Activated CD4-positive, alpha-beta T cell treated with anti-CD3 and anti-CD28 coated beads, Interleukin-10, Interleukin-2, amounts not matched to agents 100 ng/mL and 50 ng/mL, durations not matched to agents 16 hours and 8 hours (primary cell): ENCODE data around the gene PHF19.

ENCODE experiments used
- DNase-seq: peaks from one replicate; pipeline ENCODE4 v3.0.0-alpha.2; 2020

The PHF19 gene

DNA sequence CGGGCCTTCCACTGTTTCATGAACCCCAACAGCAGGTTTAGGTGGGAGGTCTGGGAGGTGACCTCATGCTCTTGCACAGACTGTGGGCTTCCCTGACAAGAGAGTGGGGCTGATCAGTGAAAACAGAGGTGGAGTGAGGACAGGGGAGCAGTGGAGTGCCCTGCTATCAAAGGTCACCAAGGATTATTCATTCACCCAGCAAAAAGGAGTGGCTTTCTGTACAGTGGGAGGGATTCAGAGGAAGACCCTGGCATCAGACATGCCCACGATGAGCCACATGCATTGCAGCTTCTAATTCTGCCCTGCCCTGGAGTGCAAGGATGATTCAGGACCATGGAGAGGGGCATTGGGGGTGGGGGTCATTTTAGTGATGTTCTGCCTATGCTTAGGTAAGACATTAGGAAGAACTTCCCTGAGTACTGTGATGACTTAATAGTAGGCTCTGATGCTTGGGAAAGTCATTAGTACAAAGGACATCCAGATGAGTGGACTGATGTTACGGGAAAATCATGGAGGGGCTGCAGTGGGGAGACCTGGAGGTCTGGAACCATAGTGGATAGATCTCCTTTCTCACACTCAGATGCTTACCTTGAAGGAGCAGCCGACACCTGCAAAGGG is 36.8 kb upstream of the PHF19 start:
- no peak for DNase-seq

- no peak for DNase-seq
Observed at GRCh38 chr9:120912958-120913646, 36.1 kb upstream of the PHF19 start.

DNA sequence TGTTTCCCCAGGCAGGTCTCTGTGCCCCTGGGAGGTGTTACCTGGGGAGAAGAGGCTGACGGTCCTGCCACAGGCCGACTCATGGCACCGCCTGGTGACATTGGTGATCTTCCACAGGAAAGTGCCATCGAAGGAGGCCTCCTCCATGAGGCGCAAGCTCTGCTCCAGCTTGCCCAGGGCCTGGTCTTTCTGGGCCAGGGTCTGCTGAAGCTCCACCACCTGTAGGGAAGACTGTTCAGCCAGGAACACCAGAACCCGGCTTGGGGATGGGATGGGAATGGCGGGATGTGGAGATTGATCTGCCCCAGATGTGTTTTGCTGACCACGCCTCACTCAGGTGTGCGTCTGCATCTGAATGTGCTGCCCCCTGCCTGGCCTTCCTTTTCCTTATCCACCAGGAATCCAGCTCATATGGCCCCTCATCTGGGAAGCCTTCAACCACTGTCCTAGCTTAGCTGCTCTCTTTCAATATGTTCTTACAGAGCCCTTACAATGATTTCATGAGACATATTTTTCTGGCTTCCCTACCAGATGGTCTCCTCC is 34.4 kb upstream of the PHF19 start:
- DNase-seq: no peak

DNA sequence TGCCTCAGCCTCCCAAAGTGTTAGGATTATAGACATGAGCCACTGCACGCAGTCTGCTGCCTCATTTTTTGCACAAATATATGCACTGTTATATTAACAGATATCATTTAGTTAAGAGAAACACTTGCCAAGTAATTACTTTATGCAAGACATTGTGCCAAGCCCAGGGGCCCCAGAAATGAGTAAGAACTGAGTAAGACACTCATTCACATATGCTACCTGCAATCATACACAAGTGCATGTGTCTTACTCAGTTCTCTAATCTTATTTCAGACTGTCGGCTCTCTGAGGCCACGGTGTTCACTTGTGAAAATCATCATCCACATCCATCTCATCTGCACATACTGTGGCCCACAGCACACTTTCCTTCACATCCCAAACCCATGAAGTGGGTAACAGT is 33.7 kb upstream of the PHF19 start:
- DNase-seq: no peak

DNA sequence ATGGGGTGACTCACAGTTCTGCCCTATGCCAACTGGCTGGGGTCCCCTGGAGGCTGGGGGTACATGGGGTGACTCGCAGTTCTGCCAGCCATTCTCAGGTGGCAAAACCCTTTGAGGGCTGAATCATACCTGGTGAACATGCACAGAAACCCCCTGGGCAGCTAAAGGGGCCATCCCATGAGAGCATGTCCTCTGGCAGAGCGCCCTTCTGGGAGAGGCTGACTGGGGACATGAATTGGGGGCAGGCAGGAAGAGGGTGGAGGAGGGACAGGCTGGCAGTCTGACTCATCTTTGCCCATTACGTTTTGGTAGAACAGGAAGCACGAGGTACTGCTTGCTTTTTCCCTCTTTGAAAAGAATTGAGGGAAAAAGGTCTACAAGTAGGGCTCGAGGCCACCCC is 32.9 kb upstream of the PHF19 start:
- peak; percentile 77 for DNase-seq

- DNase-seq: no peak
Observed at GRCh38 chr9:120905315-120906164, 28.6 kb upstream of the PHF19 start.

GRCh38 chr9:120904978-120905301 is 28.0 kb upstream of the PHF19 start:
- no peak for DNase-seq

DNA sequence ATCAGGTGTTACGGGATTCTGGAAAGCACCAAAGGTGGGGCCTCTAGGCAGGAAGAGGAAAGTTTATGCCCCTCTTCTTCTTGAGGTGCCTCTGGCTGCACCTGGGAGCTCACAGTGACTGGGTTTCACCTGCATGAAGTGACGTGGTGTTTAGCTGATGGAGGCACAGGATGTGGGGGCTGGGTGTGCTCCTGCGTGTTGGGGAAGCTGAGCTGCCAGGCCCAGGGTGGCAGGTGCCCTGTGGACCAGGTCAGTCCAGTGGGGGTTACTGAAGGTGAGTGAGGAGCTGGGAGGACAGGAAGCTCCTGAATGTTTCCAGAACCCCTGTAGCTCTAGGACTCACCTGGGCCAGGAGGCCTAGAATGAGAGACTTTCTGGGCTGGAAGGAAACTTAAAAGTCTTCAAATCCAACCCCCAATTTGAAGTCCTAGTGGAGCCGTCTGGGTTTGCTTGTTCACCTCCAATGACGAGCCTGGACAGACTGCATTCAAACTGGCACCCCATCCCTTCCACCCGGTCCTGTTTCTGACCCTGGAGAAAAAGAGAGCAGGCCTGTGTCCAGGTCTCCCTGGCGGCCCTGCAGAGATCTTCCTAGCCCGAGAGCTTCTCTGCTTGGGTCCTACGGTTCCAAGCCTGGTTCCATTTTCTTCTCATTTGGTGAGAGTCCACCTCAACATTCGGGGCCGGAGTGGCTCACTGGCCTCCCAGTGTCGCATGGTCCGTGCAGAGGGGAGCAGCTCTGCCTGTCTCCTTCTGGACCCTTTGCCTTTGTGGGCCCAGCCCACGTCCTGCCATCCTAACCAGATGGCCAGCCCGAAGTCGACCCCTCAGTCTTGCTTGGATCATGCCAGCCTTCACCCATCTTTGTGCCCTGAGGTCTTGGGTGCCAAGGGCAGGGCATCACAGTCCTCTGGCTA is 27.3 kb upstream of the PHF19 start:
- DNase-seq: no peak

DNA sequence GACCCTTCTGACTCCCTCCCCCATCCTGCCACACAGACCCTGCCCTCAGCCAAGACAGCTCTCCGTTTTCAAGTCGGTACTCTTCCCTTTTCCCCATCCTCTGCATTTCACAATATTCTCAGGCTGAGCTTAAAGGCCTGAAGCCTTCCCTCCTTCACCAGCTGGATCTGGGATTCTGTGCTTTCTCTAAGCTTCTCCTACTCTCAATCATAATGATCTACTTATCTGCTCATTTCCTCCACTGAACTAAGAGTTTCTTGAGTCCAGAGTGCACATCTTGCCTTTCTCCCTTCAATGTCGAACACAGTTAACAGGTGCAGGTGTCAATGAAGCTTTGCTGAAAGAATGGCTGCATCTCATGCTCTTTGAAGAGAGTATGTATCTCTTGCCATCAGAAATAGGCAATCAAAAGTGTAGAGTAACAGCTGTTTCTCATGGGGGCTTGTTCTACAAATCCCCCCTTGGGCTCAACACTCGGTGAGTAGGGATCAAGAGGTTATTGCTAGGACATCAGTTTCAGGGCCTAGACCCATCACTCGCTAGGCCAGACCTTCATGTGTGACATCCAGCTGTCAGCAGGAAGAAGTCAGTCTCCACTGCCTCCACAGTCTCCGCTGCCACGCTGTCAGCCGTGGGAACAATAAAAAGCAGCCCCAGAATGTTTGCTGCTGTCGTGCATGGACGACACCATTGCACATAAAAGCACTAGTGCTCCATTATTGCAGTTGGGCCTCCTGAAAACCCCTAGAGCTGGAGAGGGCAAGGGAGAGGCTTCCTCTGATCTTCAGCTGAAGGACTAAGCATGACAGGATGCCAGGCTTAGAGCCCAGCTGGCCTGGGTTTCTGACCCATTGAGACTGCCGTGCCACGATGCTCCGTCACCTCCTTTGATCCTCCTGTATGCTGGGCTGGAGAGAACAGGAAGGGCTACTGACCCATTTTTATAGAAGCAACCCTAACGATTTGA is 25.9 kb upstream of the PHF19 start:
- DNase-seq: no peak

DNA sequence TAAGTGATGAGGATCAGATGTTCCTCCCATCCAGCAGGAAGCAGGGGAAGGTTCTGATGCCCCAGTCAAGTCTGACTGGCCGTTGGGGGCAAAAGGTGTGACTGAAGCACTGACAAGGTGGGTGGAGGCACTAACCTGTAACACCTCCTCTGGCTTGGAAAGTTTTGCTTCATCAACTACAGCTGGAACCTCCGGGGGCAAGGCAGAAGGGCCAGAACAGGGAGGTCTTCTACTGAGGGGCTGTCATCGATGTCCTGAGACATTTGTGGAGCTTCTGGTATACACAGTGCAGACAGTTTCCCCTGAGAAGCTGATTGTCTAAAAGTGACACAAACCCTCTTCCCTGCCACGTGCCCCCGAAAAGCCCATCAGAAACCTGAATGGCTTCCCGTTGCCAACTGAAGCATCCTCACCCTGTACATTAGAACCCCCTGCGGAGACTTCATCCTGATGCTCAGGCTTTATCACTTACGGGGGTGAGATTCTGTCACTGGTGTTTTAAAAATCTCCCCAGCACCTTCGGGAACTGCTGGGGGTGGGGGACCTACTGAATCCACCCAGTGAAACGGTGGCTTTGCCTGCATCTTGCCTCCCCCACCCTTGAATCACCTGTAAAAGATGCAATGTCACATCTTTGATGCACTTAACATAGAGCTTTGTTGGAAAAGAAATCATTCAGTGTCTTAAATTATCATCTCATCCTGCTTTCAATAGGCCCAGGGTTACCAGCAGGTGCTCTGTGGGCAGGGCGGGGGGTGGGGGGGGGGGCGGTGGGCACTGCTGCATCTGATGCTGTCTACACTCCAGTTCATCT is 25.0 kb upstream of the PHF19 start:
- no peak for DNase-seq

- DNase-seq: no peak
Observed at GRCh38 chr9:120900824-120901223, 23.8 kb upstream of the PHF19 start.

DNA sequence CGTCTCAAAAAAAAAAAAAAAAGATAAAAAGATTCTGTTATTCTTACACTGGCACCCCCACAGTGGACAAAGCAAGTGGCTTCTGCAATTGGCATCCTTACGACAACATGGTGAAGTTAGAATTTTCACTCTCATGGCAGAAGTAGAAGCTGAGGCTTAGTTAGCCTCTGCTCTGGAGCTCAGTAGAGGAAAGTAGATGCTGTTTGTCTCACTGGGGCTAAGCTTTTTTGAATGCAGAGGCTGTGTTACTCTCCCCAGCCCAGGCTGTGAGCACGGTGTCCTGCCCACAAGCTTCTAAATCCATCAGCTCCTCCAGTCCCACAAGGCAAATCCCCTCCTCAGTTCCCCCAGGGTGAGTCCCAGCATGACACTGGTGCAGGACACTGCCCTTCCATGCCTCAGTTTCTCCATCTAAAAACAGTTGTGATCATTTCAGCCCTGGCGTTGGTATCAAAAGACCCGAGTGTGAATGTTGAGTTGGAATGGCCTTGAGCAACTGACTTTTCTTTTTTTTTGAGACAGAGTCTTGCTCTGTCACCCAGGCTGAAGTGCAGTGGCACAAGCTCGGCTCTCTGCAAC is 22.6 kb upstream of the PHF19 start:
- no peak for DNase-seq

- DNase-seq: no peak
Observed at GRCh38 chr9:120898396-120898795, 21.4 kb upstream of the PHF19 start.

GRCh38 chr9:120895951-120896350 is 19.0 kb upstream of the PHF19 start:
- DNase-seq: no peak

- DNase-seq: no peak
Observed at GRCh38 chr9:120894321-120895148, 17.5 kb upstream of the PHF19 start.

- DNase-seq: peak; percentile 47
Observed at GRCh38 chr9:120893611-120894307, 16.8 kb upstream of the PHF19 start.

DNA sequence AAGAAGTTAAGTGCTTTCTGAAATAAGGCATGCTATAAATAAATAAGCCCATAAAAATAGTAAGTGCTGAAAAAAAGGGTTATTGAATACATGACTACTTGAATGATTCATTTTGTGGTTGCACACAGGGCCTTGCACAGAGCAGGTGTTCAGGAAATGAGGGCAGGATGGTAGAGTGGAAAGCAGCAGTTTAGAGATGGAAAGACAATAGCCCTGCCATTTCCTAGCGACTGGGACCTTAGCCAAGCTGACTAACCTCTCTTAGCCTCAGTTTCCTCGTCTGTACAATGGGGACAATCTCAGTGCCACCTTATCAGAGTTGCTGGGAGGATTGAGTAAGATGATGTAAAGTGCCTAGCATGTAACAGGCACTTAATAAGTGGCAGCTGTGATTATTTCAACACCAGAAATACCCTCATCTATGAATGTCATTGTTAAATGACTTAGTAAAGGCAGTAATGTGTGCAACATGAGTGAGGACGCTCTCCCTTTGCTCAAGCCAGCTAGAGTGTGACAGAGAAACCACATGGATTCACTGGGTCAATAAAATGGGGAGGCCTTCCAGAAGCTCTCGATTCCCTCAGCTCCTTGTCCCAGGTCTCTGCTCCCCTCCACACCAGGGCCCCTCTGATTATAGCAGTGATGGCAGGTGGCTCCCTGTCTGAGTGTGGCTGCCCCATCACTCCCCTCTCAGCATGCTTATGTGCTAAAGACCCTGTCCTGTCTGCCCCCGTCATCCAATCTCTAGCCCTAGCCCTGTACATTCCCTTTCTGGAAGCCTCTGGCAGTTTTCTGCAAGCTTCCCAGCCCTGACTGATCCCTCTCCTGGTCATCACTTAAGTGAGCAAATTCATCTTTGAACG is 16.0 kb upstream of the PHF19 start:
- DNase-seq: peak; percentile 93
